ENCODE data around the gene THSD7A. TPM values are rescaled to one million over a fixed set of nuclear protein-coding genes. Genes with fewer than 3 reads are reported as not detected.

THSD7A gene
- total RNA-seq, 1 donor from 2014 or later: 0.28 TPM

DNA sequence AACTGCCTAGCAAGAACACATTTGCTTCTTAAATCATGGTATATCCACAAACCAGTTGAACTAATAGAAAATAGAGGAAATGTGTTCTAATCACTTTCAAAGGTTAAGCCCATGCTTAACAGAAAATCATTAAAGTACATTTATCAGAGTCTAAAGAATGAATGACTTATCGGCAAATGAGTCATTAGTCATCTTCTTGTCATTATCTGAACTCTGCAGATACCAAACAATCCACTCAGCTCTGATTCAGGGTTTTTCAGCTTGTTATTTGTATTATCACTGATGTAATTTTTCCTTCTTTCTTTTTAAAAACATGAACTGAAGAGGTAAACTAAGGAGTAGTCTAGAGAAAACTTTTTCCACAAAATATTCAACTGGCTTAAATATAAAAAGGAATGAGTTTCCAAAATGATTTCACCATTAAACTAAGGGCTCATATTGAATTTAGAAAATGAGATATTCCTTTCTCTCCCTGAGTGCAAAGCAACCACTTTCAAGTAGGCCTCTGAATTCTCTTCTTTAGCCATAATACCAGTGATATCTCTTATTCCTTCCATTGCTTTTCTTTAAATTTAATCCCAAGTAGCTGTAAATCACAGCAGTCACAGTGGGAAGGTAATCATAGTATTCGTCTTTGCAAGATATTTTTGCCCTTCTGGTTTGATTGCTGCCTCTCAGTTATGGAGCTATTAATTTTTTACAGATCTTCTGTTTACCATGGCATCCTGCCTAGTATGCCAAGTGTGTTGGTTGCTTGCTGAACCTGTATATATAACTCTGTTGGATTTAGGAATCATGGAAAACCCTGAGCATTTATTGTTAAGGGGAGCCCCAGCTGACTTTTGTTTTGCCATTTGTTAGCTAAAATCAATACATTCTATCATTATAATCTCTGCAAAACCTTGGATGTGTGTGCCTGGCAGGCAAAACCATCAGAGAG lies 125.1 kb downstream of the THSD7A start:
- H3K27ac ChIP-seq: no peak overlapping the region
- peaks cover 18% of the 10 kb centered on the region for H3K4me1 Mint-ChIP-seq
- H3K27me3 Mint-ChIP-seq (ENCODE audit: insufficient read depth, low read depth): no peaks in the 10 kb centered on the region
- H3K36me3 ChIP-seq: no peaks in the 10 kb centered on the region
- no peaks in the 10 kb centered on the region for H3K27me3 ChIP-seq
- no peaks in the 10 kb centered on the region for H3K79me2 ChIP-seq (ENCODE audit: low read depth)
- no peaks in the 10 kb centered on the region for H3K36me3 Mint-ChIP-seq
- no peaks in the 10 kb centered on the region for H4K20me1 ChIP-seq (ENCODE audit: low read depth)
- no peaks in the 10 kb centered on the region for H3K9me3 ChIP-seq (ENCODE audit: low read depth)
- no peak overlapping the region for H3K4me2 ChIP-seq
- no peak overlapping the region for H3K4me3 ChIP-seq
- no peak overlapping the region for H3K4me3 Mint-ChIP-seq
- no peak overlapping the region for H2AFZ ChIP-seq (replicated peaks)
- no peaks in the 10 kb centered on the region for H3K9me3 Mint-ChIP-seq
- H3K9ac ChIP-seq: no peak overlapping the region
- peaks cover 6% of the 10 kb centered on the region for H3K4me1 ChIP-seq
- H3F3A ChIP-seq (ENCODE audit: low read depth): no peaks in the 10 kb centered on the region
- TF ChIP-seq EZH2phosphoT487 (IDR thresholded peaks at IDR 0.05) (no peak), EZH2 (IDR thresholded peaks at IDR 0.05) (no peak)
- TF ChIP-seq, protein P1, sequence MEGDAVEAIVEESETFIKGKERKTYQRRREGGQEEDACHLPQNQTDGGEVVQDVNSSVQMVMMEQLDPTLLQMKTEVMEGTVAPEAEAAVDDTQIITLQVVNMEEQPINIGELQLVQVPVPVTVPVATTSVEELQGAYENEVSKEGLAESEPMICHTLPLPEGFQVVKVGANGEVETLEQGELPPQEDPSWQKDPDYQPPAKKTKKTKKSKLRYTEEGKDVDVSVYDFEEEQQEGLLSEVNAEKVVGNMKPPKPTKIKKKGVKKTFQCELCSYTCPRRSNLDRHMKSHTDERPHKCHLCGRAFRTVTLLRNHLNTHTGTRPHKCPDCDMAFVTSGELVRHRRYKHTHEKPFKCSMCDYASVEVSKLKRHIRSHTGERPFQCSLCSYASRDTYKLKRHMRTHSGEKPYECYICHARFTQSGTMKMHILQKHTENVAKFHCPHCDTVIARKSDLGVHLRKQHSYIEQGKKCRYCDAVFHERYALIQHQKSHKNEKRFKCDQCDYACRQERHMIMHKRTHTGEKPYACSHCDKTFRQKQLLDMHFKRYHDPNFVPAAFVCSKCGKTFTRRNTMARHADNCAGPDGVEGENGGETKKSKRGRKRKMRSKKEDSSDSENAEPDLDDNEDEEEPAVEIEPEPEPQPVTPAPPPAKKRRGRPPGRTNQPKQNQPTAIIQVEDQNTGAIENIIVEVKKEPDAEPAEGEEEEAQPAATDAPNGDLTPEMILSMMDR (IDR thresholded peaks at IDR 0.05): no peak
- no peak for DNase-seq (ENCODE audit: low spot score)
- no peak overlapping the region for H3K27ac Mint-ChIP-seq

DNA sequence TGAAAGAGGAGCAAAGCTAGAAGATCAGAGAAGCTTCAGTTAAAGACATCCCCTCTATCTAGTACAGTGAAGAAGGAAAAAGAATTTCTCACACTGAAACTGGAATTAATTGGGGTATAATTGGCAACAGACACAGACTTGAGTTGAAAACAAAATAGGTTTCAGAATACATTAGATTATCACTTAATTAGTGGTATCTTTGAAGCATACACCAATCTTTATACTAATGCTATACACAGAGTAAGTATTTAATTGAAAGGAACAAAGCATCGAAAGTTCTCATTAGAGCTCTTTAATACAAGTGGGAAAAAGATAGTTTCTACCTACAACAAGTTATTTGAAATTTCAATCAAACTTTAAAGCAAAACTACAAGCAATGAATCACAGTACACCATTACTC lies 128.2 kb downstream of the THSD7A start:
- DNase-seq (ENCODE audit: low spot score): no peak
- H3F3A ChIP-seq (ENCODE audit: low read depth): no peaks in the 10 kb centered on the region
- H3K27ac ChIP-seq: no peak overlapping the region
- H3K4me2 ChIP-seq: no peak overlapping the region
- no peak overlapping the region for H3K4me3 Mint-ChIP-seq
- no peaks in the 10 kb centered on the region for H3K27me3 Mint-ChIP-seq (ENCODE audit: insufficient read depth, low read depth)
- no peaks in the 10 kb centered on the region for H4K20me1 ChIP-seq (ENCODE audit: low read depth)
- H3K4me3 ChIP-seq: no peak overlapping the region
- H3K27ac Mint-ChIP-seq: no peak overlapping the region
- peaks cover 6% of the 10 kb centered on the region for H3K4me1 ChIP-seq
- no peaks in the 10 kb centered on the region for H3K9me3 Mint-ChIP-seq
- no peaks in the 10 kb centered on the region for H3K9me3 ChIP-seq (ENCODE audit: low read depth)
- H3K36me3 ChIP-seq: no peaks in the 10 kb centered on the region
- TF ChIP-seq EZH2phosphoT487 (IDR thresholded peaks at IDR 0.05) (no peak), EZH2 (IDR thresholded peaks at IDR 0.05) (no peak)
- TF ChIP-seq, protein P1 (IDR thresholded peaks at IDR 0.05): no peak
- no peak overlapping the region for H2AFZ ChIP-seq (replicated peaks)
- no peaks in the 10 kb centered on the region for H3K36me3 Mint-ChIP-seq
- H3K4me1 Mint-ChIP-seq: peaks cover 12% of the 10 kb centered on the region
- H3K79me2 ChIP-seq (ENCODE audit: low read depth): no peaks in the 10 kb centered on the region
- no peak overlapping the region for H3K9ac ChIP-seq
- H3K27me3 ChIP-seq: no peaks in the 10 kb centered on the region

- H3K4me1 Mint-ChIP-seq: peaks cover 15% of the 10 kb centered on the region
- Histone ChIP-seq H3K4me1 (peaks cover 5% of the 10 kb centered on the region), H2AFZ (replicated peaks) (no peak overlapping the region), H3K9me3 (ENCODE audit: low read depth) (no peaks in the 10 kb centered on the region), H3K4me2 (no peak overlapping the region), H3K9ac (no peak overlapping the region), H3K36me3 (no peaks in the 10 kb centered on the region), H3K27ac (no peak overlapping the region), H3F3A (ENCODE audit: low read depth) (no peaks in the 10 kb centered on the region), H3K79me2 (ENCODE audit: low read depth) (no peaks in the 10 kb centered on the region), H3K4me3 (no peak overlapping the region), H3K27me3 (no peaks in the 10 kb centered on the region), H4K20me1 (ENCODE audit: low read depth) (no peaks in the 10 kb centered on the region)
- H3K27me3 Mint-ChIP-seq (ENCODE audit: insufficient read depth, low read depth): no peaks in the 10 kb centered on the region
- no peaks in the 10 kb centered on the region for H3K9me3 Mint-ChIP-seq
- no peak overlapping the region for H3K4me3 Mint-ChIP-seq
- no peak for TF ChIP-seq EZH2phosphoT487 (IDR thresholded peaks at IDR 0.05)
- no peak overlapping the region for H3K27ac Mint-ChIP-seq
- no peak for DNase-seq (ENCODE audit: low spot score)
- no peaks in the 10 kb centered on the region for H3K36me3 Mint-ChIP-seq
These were observed 129.1 kb downstream of the THSD7A start for GRCh38 chr7:11702938-11703337.

All from neural progenitor cell (in vitro differentiated cells).